Astrocyte (in vitro differentiated cells and primary cell): ENCODE data around the gene JTB. TPM values are rescaled to one million over a fixed set of nuclear protein-coding genes. Genes with fewer than 3 reads are reported as not detected.

Experiments used
- DNase-seq: peaks from one replicate; pipeline ENCODE4 v3.0.0-alpha.2; 2010; ENCODE audit warnings: low read depth
- FAIRE-seq: peaks from 2 replicates; lab custom pipeline; 2011; peaks lifted over from hg19 to GRCh38; lab: Jason Lieb, UNC
- H2AFZ ChIP-seq: 2 replicates; pipeline ENCODE4 v1.6.0; 2012; ENCODE audit warnings: low read depth, low read length, inconsistent platforms
- H3K27ac ChIP-seq: 2 replicates; pipeline ENCODE4 v1.5.1; 2011; ENCODE audit warnings: low read depth, low read length, inconsistent platforms
- H3K27me3 ChIP-seq: 2 replicates; pipeline ENCODE4 v1.6.0; 2011; ENCODE audit warnings: low read length, inconsistent platforms; ENCODE audit not compliant: insufficient read depth
- H3K36me3 ChIP-seq: 2 replicates; pipeline ENCODE4 v1.5.1; 2011; ENCODE audit warnings: low read length, inconsistent platforms; ENCODE audit not compliant: insufficient read depth
- H3K4me1 ChIP-seq: 2 replicates; pipeline ENCODE4 v1.5.1; 2011; ENCODE audit warnings: low read length, inconsistent platforms; ENCODE audit not compliant: insufficient read depth
- H3K4me2 ChIP-seq: 2 replicates; pipeline ENCODE4 v1.6.0; 2012; ENCODE audit warnings: low read length, inconsistent platforms
- H3K4me3 ChIP-seq: 2 replicates; pipeline ENCODE4 v1.5.1; 2011; ENCODE audit warnings: low read depth, mild to moderate bottlenecking, low read length, inconsistent platforms; ENCODE audit not compliant: insufficient read depth
- H3K79me2 ChIP-seq: 2 replicates; pipeline ENCODE4 v1.6.0; 2012; ENCODE audit warnings: mild to moderate bottlenecking, low read length, inconsistent platforms; ENCODE audit not compliant: insufficient read depth
- H3K9ac ChIP-seq: 2 replicates; pipeline ENCODE4 v1.6.0; 2012; ENCODE audit warnings: mild to moderate bottlenecking, low read length, inconsistent platforms
- H3K9me3 ChIP-seq: 2 replicates; pipeline ENCODE4 v1.5.1; 2012; ENCODE audit warnings: low read depth, mild to moderate bottlenecking, low read length, inconsistent platforms; ENCODE audit not compliant: insufficient read depth
- H4K20me1 ChIP-seq: 2 replicates; pipeline ENCODE4 v1.6.0; 2012; ENCODE audit warnings: low read length, inconsistent platforms; ENCODE audit not compliant: insufficient read depth
- H3K27ac Mint-ChIP-seq: one replicate; pipeline ENCODE4 v1.8.0; 2021; ENCODE audit warnings: mild to moderate bottlenecking, mixed read lengths; ENCODE audit not compliant: unreplicated experiment
- H3K27me3 Mint-ChIP-seq: one replicate; pipeline ENCODE4 v1.8.0; 2021; ENCODE audit warnings: low read depth, mixed read lengths; ENCODE audit not compliant: unreplicated experiment
- H3K36me3 Mint-ChIP-seq: one replicate; pipeline ENCODE4 v1.8.0; 2021; ENCODE audit warnings: low read depth, mixed read lengths; ENCODE audit not compliant: unreplicated experiment
- H3K4me1 Mint-ChIP-seq: one replicate; pipeline ENCODE4 v1.8.0; 2021; ENCODE audit warnings: low read depth, mixed read lengths; ENCODE audit not compliant: unreplicated experiment
- H3K4me3 Mint-ChIP-seq: one replicate; pipeline ENCODE4 v1.8.0; 2021; ENCODE audit warnings: mild to moderate bottlenecking, moderate library complexity, mixed read lengths; ENCODE audit not compliant: unreplicated experiment
- H3K9me3 Mint-ChIP-seq: one replicate; pipeline ENCODE4 v1.8.0; 2021; ENCODE audit warnings: mild to moderate bottlenecking, mixed read lengths; ENCODE audit not compliant: unreplicated experiment
- CTCF ChIP-seq: IDR thresholded peaks from 2 replicates; pipeline ENCODE4 v1.5.1; 2011; ENCODE audit warnings: low read depth, mild to moderate bottlenecking, inconsistent platforms, low read length, moderate library complexity; ENCODE audit not compliant: insufficient read depth
- EZH2 ChIP-seq: IDR thresholded peaks from 2 replicates; pipeline ENCODE4 v1.6.1; 2012; ENCODE audit warnings: mild to moderate bottlenecking, low read length, inconsistent platforms; ENCODE audit not compliant: insufficient read depth
- total RNA-seq: library from RNA; stranded (reverse); gene quantifications from 2 replicates; pipeline ENCODE4 v1.2.1, GENCODE V29; 2021

JTB gene
- total RNA-seq, 1 donor from 2014 or later = 103 TPM

- H3K9me3 Mint-ChIP-seq = no peaks in the 10 kb centered on the region
- H2AFZ ChIP-seq = no peak overlapping the region
- H3K9ac ChIP-seq = no peak overlapping the region
- no peak overlapping the region for H3K4me2 ChIP-seq
- H3K27me3 ChIP-seq = no peaks in the 10 kb centered on the region
- no peaks in the 10 kb centered on the region for H3K27me3 Mint-ChIP-seq
- no peak overlapping the region for H3K4me3 ChIP-seq
- no peak for FAIRE-seq
- H3K36me3 Mint-ChIP-seq = peaks cover 9% of the 10 kb centered on the region
- H3K27ac ChIP-seq = no peak overlapping the region
- DNase-seq = no peak
- peaks cover 70% of the 10 kb centered on the region for H3K79me2 ChIP-seq
- no peaks in the 10 kb centered on the region for H3K36me3 ChIP-seq
- H3K27ac Mint-ChIP-seq = no peak overlapping the region
- H3K4me1 Mint-ChIP-seq = peaks cover 34% of the 10 kb centered on the region
- no peaks in the 10 kb centered on the region for H3K9me3 ChIP-seq
- H3K4me1 ChIP-seq = peaks cover 31% of the 10 kb centered on the region
- peaks cover 43% of the 10 kb centered on the region for H4K20me1 ChIP-seq
- peak overlapping the region; percentile 99 for H3K4me3 Mint-ChIP-seq
- TF ChIP-seq EZH2 (no peak), CTCF (no peak)
Observed at GRCh38 chr1:153959454-153959853, 18.0 kb downstream of the JTB start.

GRCh38 chr1:153958961-153959260 is 18.6 kb downstream of the JTB start:
- no peak for TF ChIP-seq EZH2
- Histone ChIP-seq H3K36me3 (no peaks in the 10 kb centered on the region), H2AFZ (no peak overlapping the region), H3K9ac (peak overlapping the region; percentile 91), H3K27ac (peak overlapping the region; percentile 37), H4K20me1 (peaks cover 48% of the 10 kb centered on the region), H3K4me1 (peaks cover 31% of the 10 kb centered on the region), H3K4me2 (peak overlapping the region; percentile 97), H3K9me3 (no peaks in the 10 kb centered on the region), H3K4me3 (no peak overlapping the region), H3K27me3 (no peaks in the 10 kb centered on the region), H3K79me2 (peaks cover 74% of the 10 kb centered on the region)
- Mint-ChIP-seq H3K4me1 (peaks cover 37% of the 10 kb centered on the region), H3K27me3 (no peaks in the 10 kb centered on the region), H3K9me3 (no peaks in the 10 kb centered on the region), H3K27ac (peak overlapping the region; percentile 94), H3K4me3 (peak overlapping the region; percentile 99), H3K36me3 (peaks cover 9% of the 10 kb centered on the region)
- FAIRE-seq (no peak), DNase-seq (no peak)

- no peaks in the 10 kb centered on the region for H3K27me3 Mint-ChIP-seq
- H3K27ac Mint-ChIP-seq = peak within 1 kb of the TSS; percentile 94
- H3K9me3 Mint-ChIP-seq = no peaks in the 10 kb centered on the region
- H3K36me3 Mint-ChIP-seq = peaks cover 9% of the 10 kb centered on the region
- Histone ChIP-seq H4K20me1 (peaks cover 54% of the 10 kb centered on the region), H3K79me2 (peaks cover 77% of the 10 kb centered on the region), H2AFZ (peak within 1 kb of the TSS; percentile 76), H3K4me2 (peak within 1 kb of the TSS; percentile 97), H3K4me3 (peak within 1 kb of the TSS; percentile 81), H3K9ac (peak within 1 kb of the TSS; percentile 91), H3K27me3 (no peaks in the 10 kb centered on the region), H3K27ac (peak within 1 kb of the TSS; percentile 72), H3K9me3 (no peaks in the 10 kb centered on the region), H3K36me3 (no peaks in the 10 kb centered on the region), H3K4me1 (peaks cover 31% of the 10 kb centered on the region)
- TF ChIP-seq EZH2 = no peak
- TF ChIP-seq CTCF = no peak
- H3K4me3 Mint-ChIP-seq = peak within 1 kb of the TSS; percentile 99
- FAIRE-seq (peak; percentile 56), DNase-seq (peak; percentile 96)
- peaks cover 38% of the 10 kb centered on the region for H3K4me1 Mint-ChIP-seq
Observed at GRCh38 chr1:153958111-153958960, 19.1 kb downstream of the JTB start, which contains the start of gene CRTC2. Gene CRTC2 (minus strand): TSS chr1:153958612. CDS start chr1:153958497, 115 bp downstream.
